ENCODE results near the gene LRBA. TPM values are rescaled to one million over a fixed set of nuclear protein-coding genes. Genes with fewer than 3 reads are reported as not detected.
"Not testable (repeated sequence)": the region's sequence is repeated elsewhere in the genome, so short reads cannot be mapped to it uniquely, and the experiment has no call there.

The LRBA gene
- polyA plus RNA-seq, 3 donors from 2014 or later = 18.1 to 25.3 (median 19.6) TPM

GRCh38 chr4:150976478-150977118, 38.5 kb downstream of the LRBA start:
- H3K4me1 Mint-ChIP-seq = peaks cover 51 to 87% of the 10 kb centered on the region in 2 donors
- no peak for DNase-seq
- peaks cover 0 to 6% (median 5%) of the 10 kb centered on the region in 3 donors for H3K36me3 Mint-ChIP-seq
- H3K27me3 Mint-ChIP-seq (ENCODE audit: low read depth in 3 of 3) = peaks cover 0 to 1% (median 0%) of the 10 kb centered on the region in 3 donors
- H3K4me3 Mint-ChIP-seq = no peak overlapping the region
- H3K27ac Mint-ChIP-seq = peak overlapping the region in 1 of 6 donors; percentile 62
- no peaks in the 10 kb centered on the region for H3K9me3 Mint-ChIP-seq

- H3K4me1 Mint-ChIP-seq = peaks cover 58 to 92% of the 10 kb centered on the region in 2 donors
- no peak for DNase-seq
- H3K27me3 Mint-ChIP-seq (ENCODE audit: low read depth in 3 of 3) = peaks cover 0 to 1% (median 0%) of the 10 kb centered on the region in 3 donors
- H3K4me3 Mint-ChIP-seq = no peak overlapping the region
- peak overlapping the region in 2 of 6 donors; percentile 35 to 54 for H3K27ac Mint-ChIP-seq
- no peaks in the 10 kb centered on the region for H3K9me3 Mint-ChIP-seq
- H3K36me3 Mint-ChIP-seq = peaks cover 0 to 5% (median 3%) of the 10 kb centered on the region in 3 donors
These were observed 40.3 kb downstream of the LRBA start for GRCh38 chr4:150974750-150975149.

- H3K36me3 Mint-ChIP-seq = peaks cover 0 to 5% (median 3%) of the 10 kb centered on the region in 3 donors
- H3K27me3 Mint-ChIP-seq (ENCODE audit: low read depth in 3 of 3) = peaks cover 0 to 1% (median 0%) of the 10 kb centered on the region in 3 donors
- no peak for DNase-seq
- H3K9me3 Mint-ChIP-seq = no peaks in the 10 kb centered on the region
- H3K4me3 Mint-ChIP-seq = no peak overlapping the region
- H3K4me1 Mint-ChIP-seq = peaks cover 61 to 92% of the 10 kb centered on the region in 2 donors
- peak overlapping the region in 1 of 6 donors; percentile 35 for H3K27ac Mint-ChIP-seq
These were observed 40.8 kb downstream of the LRBA start for GRCh38 chr4:150974252-150974640.

- Mint-ChIP-seq H3K4me1 (peaks cover 61 to 92% of the 10 kb centered on the region in 2 donors), H3K27me3 (ENCODE audit: low read depth in 3 of 3) (peaks cover 0 to 1% (median 0%) of the 10 kb centered on the region in 3 donors), H3K9me3 (no peaks in the 10 kb centered on the region), H3K27ac (peak overlapping the region in 1 of 6 donors; percentile 35), H3K36me3 (peaks cover 0 to 2% (median under 1%) of the 10 kb centered on the region in 3 donors), H3K4me3 (no peak overlapping the region)
- no peak for DNase-seq
These were observed 41.3 kb downstream of the LRBA start for GRCh38 chr4:150973626-150974251.

GRCh38 chr4:150972592-150972991, 42.5 kb downstream of the LRBA start:
- no peak for DNase-seq
- H3K4me3 Mint-ChIP-seq = no peak overlapping the region
- H3K27me3 Mint-ChIP-seq (ENCODE audit: low read depth in 3 of 3) = peaks cover 0 to 1% (median 0%) of the 10 kb centered on the region in 3 donors
- H3K9me3 Mint-ChIP-seq = no peaks in the 10 kb centered on the region
- no peak overlapping the region for H3K27ac Mint-ChIP-seq
- H3K4me1 Mint-ChIP-seq = peaks cover 53 to 90% of the 10 kb centered on the region in 2 donors
- no peaks in the 10 kb centered on the region for H3K36me3 Mint-ChIP-seq

- Mint-ChIP-seq H3K9me3 (no peaks in the 10 kb centered on the region), H3K36me3 (no peaks in the 10 kb centered on the region), H3K4me1 (peaks cover 58 to 89% of the 10 kb centered on the region in 2 donors), H3K27me3 (ENCODE audit: low read depth in 3 of 3) (peaks cover 0 to 1% (median 0%) of the 10 kb centered on the region in 3 donors), H3K4me3 (no peak overlapping the region), H3K27ac (no peak overlapping the region)
- DNase-seq = no peak
These were observed 43.2 kb downstream of the LRBA start for GRCh38 chr4:150971901-150972300.

- Mint-ChIP-seq H3K36me3 (no peaks in the 10 kb centered on the region), H3K4me1 (peaks cover 60 to 83% of the 10 kb centered on the region in 2 donors), H3K9me3 (no peaks in the 10 kb centered on the region), H3K4me3 (peak overlapping the region in 2 of 5 donors; percentile 7 to 38), H3K27ac (peak overlapping the region in 3 of 6 donors; percentile 9 to 60 (median 53)), H3K27me3 (ENCODE audit: low read depth in 3 of 3) (peaks cover 0 to 1% (median 0%) of the 10 kb centered on the region in 3 donors)
- DNase-seq = no peak
These were observed 44.4 kb downstream of the LRBA start for GRCh38 chr4:150970685-150971151.

GRCh38 chr4:150964754-150965153, 50.3 kb downstream of the LRBA start:
- peaks cover 26 to 52% of the 10 kb centered on the region in 2 donors for H3K4me1 Mint-ChIP-seq
- no peak overlapping the region for H3K4me3 Mint-ChIP-seq
- no peak overlapping the region for H3K27ac Mint-ChIP-seq
- no peaks in the 10 kb centered on the region for H3K9me3 Mint-ChIP-seq
- no peaks in the 10 kb centered on the region for H3K36me3 Mint-ChIP-seq
- no peak for DNase-seq
- peaks cover 0 to 1% (median 0%) of the 10 kb centered on the region in 3 donors for H3K27me3 Mint-ChIP-seq (ENCODE audit: low read depth in 3 of 3)

- H3K27ac Mint-ChIP-seq; H3K9me3 Mint-ChIP-seq; H3K27me3 Mint-ChIP-seq (ENCODE audit: low read depth in 3 of 3); DNase-seq; H3K4me3 Mint-ChIP-seq; H3K36me3 Mint-ChIP-seq: not testable (repeated sequence)
- peaks cover 19 to 47% of the 10 kb centered on the region in 2 donors for H3K4me1 Mint-ChIP-seq
These were observed 51.3 kb downstream of the LRBA start for GRCh38 chr4:150963602-150964345.

GRCh38 chr4:150962245-150962644, 52.8 kb downstream of the LRBA start:
- H3K4me3 Mint-ChIP-seq = no peak overlapping the region
- DNase-seq = no peak
- H3K4me1 Mint-ChIP-seq = peaks cover 31 to 49% of the 10 kb centered on the region in 2 donors
- peak overlapping the region in 2 of 6 donors; percentile 10 to 48 for H3K27ac Mint-ChIP-seq
- H3K36me3 Mint-ChIP-seq = peaks cover 7 to 12% (median 11%) of the 10 kb centered on the region in 3 donors
- H3K27me3 Mint-ChIP-seq (ENCODE audit: low read depth in 3 of 3) = peaks cover 0 to 1% (median 0%) of the 10 kb centered on the region in 3 donors
- H3K9me3 Mint-ChIP-seq = peaks cover 0 to 9% (median 4%) of the 10 kb centered on the region in 6 donors

- H3K27ac Mint-ChIP-seq = peak overlapping the region in 3 of 6 donors; percentile 3 to 31 (median 10)
- H3K9me3 Mint-ChIP-seq = peaks cover 0 to 14% (median 5%) of the 10 kb centered on the region in 6 donors
- H3K4me3 Mint-ChIP-seq = no peak overlapping the region
These were observed 53.5 kb downstream of the LRBA start for GRCh38 chr4:150961566-150961965.

GRCh38 chr4:150960818-150961217, 54.3 kb downstream of the LRBA start:
- peak in 2 of 3 donors; percentile 3 to 12 for DNase-seq
- Mint-ChIP-seq H3K27me3 (ENCODE audit: low read depth in 3 of 3) (peaks cover 0 to 1% (median 0%) of the 10 kb centered on the region in 3 donors), H3K4me1 (peaks cover 39 to 58% of the 10 kb centered on the region in 2 donors), H3K27ac (peak overlapping the region in 3 of 6 donors; percentile 23 to 60 (median 28)), H3K4me3 (no peak overlapping the region), H3K36me3 (peaks cover 10 to 21% (median 15%) of the 10 kb centered on the region in 3 donors), H3K9me3 (peaks cover 0 to 14% (median 5%) of the 10 kb centered on the region in 6 donors)

More at GRCh38 chr4:150961566-150961965, 53.5 kb downstream of the LRBA start:
- peaks cover 10 to 19% (median 15%) of the 10 kb centered on the region in 3 donors for H3K36me3 Mint-ChIP-seq
- peaks cover 35 to 53% of the 10 kb centered on the region in 2 donors for H3K4me1 Mint-ChIP-seq
- H3K27me3 Mint-ChIP-seq (ENCODE audit: low read depth in 3 of 3) = peaks cover 0 to 1% (median 0%) of the 10 kb centered on the region in 3 donors
- DNase-seq = no peak

GRCh38 chr4:150960079-150960478, 55.0 kb downstream of the LRBA start:
- H3K36me3 Mint-ChIP-seq = peaks cover 10 to 21% (median 15%) of the 10 kb centered on the region in 3 donors
- DNase-seq = no peak
- H3K4me1 Mint-ChIP-seq = peaks cover 38 to 52% of the 10 kb centered on the region in 2 donors
- H3K4me3 Mint-ChIP-seq = no peak overlapping the region
- H3K27ac Mint-ChIP-seq = no peak overlapping the region
- peaks cover 0 to 1% (median 0%) of the 10 kb centered on the region in 3 donors for H3K27me3 Mint-ChIP-seq (ENCODE audit: low read depth in 3 of 3)
- H3K9me3 Mint-ChIP-seq = peaks cover 0 to 14% (median 5%) of the 10 kb centered on the region in 6 donors

All from immature natural killer cell (primary cell).